MG63 (cell line): ENCODE results near the gene CD247. TPM values are rescaled to one million over a fixed set of nuclear protein-coding genes. Genes with fewer than 3 reads are reported as not detected.

Source experiments
- DNase-seq: peaks from one replicate; pipeline ENCODE4 v3.0.0-alpha.2; 2020
- H3K27me3 ChIP-seq: fragments of 250-450 bp; sonication (Bioruptor Pico); 2 replicates; pipeline ENCODE4 v1.5.1; 2020; ENCODE audit warnings: mild to moderate bottlenecking, moderate library complexity
- H3K36me3 ChIP-seq: fragments of 250-450 bp; sonication (Bioruptor Pico); 2 replicates; pipeline ENCODE4 v1.5.1; 2020; ENCODE audit warnings: mild to moderate bottlenecking, moderate library complexity
- H3K4me3 ChIP-seq: fragments of 250-450 bp; sonication (Bioruptor Pico); 2 replicates; pipeline ENCODE4 v1.5.1; 2020; ENCODE audit warnings: mild to moderate bottlenecking, moderate library complexity
- H3K9me3 ChIP-seq: fragments of 250-450 bp; sonication (Bioruptor Pico); 2 replicates; pipeline ENCODE4 v1.5.1; 2020; ENCODE audit warnings: mild to moderate bottlenecking, moderate library complexity
- total RNA-seq: library from RNA; depleted of rRNA; stranded (reverse); fragments of >200 nt; shearing (Covaris generic); gene quantifications from 2 replicates; pipeline ENCODE4 v1.2.3, GENCODE V29; 2014; ENCODE audit warnings: low replicate concordance

CD247 gene
- total RNA-seq, 1 experiment from 2014 or later = not detected

- Histone ChIP-seq H3K4me3 (no peak overlapping the region), H3K27me3 (no peaks in the 10 kb centered on the region), H3K9me3 (no peaks in the 10 kb centered on the region), H3K36me3 (no peaks in the 10 kb centered on the region)
- no peak for DNase-seq
These were observed 55.2 kb downstream of the CD247 start for GRCh38 chr1:167463080-167463479.

- no peak overlapping the region for H3K4me3 ChIP-seq
- DNase-seq = no peak
- H3K27me3 ChIP-seq = no peaks in the 10 kb centered on the region
- H3K9me3 ChIP-seq = no peaks in the 10 kb centered on the region
- no peaks in the 10 kb centered on the region for H3K36me3 ChIP-seq
These were observed 56.0 kb downstream of the CD247 start for GRCh38 chr1:167462341-167462740.

GRCh38 chr1:167460836-167461235, 57.5 kb downstream of the CD247 start:
- Histone ChIP-seq H3K4me3 (no peak overlapping the region), H3K36me3 (no peaks in the 10 kb centered on the region), H3K27me3 (no peaks in the 10 kb centered on the region), H3K9me3 (no peaks in the 10 kb centered on the region)
- DNase-seq = no peak

GRCh38 chr1:167457936-167458584, 60.3 kb downstream of the CD247 start:
- Histone ChIP-seq H3K9me3 (no peaks in the 10 kb centered on the region), H3K4me3 (no peak overlapping the region), H3K27me3 (no peaks in the 10 kb centered on the region), H3K36me3 (no peaks in the 10 kb centered on the region)
- DNase-seq = no peak

- Histone ChIP-seq H3K9me3 (no peaks in the 10 kb centered on the region), H3K4me3 (no peak overlapping the region), H3K27me3 (no peaks in the 10 kb centered on the region), H3K36me3 (no peaks in the 10 kb centered on the region)
- no peak for DNase-seq
These were observed 61.4 kb downstream of the CD247 start for GRCh38 chr1:167456926-167457325.

- DNase-seq = no peak
- Histone ChIP-seq H3K27me3 (no peaks in the 10 kb centered on the region), H3K36me3 (no peaks in the 10 kb centered on the region), H3K4me3 (no peak overlapping the region), H3K9me3 (no peaks in the 10 kb centered on the region)
These were observed 61.8 kb downstream of the CD247 start for GRCh38 chr1:167456524-167456923.

GRCh38 chr1:167455786-167456446, 62.4 kb downstream of the CD247 start:
- H3K4me3 ChIP-seq = peak overlapping the region; percentile 63
- DNase-seq = peak; percentile 15
- H3K9me3 ChIP-seq = no peaks in the 10 kb centered on the region
- H3K27me3 ChIP-seq = no peaks in the 10 kb centered on the region
- H3K36me3 ChIP-seq = no peaks in the 10 kb centered on the region

- H3K9me3 ChIP-seq = no peaks in the 10 kb centered on the region
- H3K27me3 ChIP-seq = no peaks in the 10 kb centered on the region
- peak; percentile 76 for DNase-seq
- no peaks in the 10 kb centered on the region for H3K36me3 ChIP-seq
- peak overlapping the region; percentile 63 for H3K4me3 ChIP-seq
These were observed 63.2 kb downstream of the CD247 start for GRCh38 chr1:167454894-167455785.

GRCh38 chr1:167454304-167454893, 63.9 kb downstream of the CD247 start:
- no peaks in the 10 kb centered on the region for H3K27me3 ChIP-seq
- peak overlapping the region; percentile 63 for H3K4me3 ChIP-seq
- no peaks in the 10 kb centered on the region for H3K36me3 ChIP-seq
- H3K9me3 ChIP-seq = no peaks in the 10 kb centered on the region
- no peak for DNase-seq

- no peaks in the 10 kb centered on the region for H3K36me3 ChIP-seq
- H3K27me3 ChIP-seq = no peaks in the 10 kb centered on the region
- no peak for DNase-seq
These were observed 65.2 kb downstream of the CD247 start for GRCh38 chr1:167453123-167453522.

GRCh38 chr1:167452483-167452882, 65.8 kb downstream of the CD247 start:
- Histone ChIP-seq H3K27me3 (no peaks in the 10 kb centered on the region), H3K36me3 (no peaks in the 10 kb centered on the region), H3K9me3 (no peaks in the 10 kb centered on the region), H3K4me3 (no peak overlapping the region)
- no peak for DNase-seq

More at GRCh38 chr1:167453123-167453522, 65.2 kb downstream of the CD247 start:
- H3K4me3 ChIP-seq = no peak overlapping the region
- H3K9me3 ChIP-seq = no peaks in the 10 kb centered on the region

- Histone ChIP-seq H3K36me3 (no peaks in the 10 kb centered on the region), H3K27me3 (no peaks in the 10 kb centered on the region), H3K9me3 (no peaks in the 10 kb centered on the region), H3K4me3 (no peak overlapping the region)
- no peak for DNase-seq
These were observed 67.5 kb downstream of the CD247 start for GRCh38 chr1:167450843-167451242.

- Histone ChIP-seq H3K36me3 (no peaks in the 10 kb centered on the region), H3K9me3 (no peaks in the 10 kb centered on the region), H3K4me3 (no peak overlapping the region), H3K27me3 (no peaks in the 10 kb centered on the region)
- DNase-seq = no peak
These were observed 70.7 kb downstream of the CD247 start for GRCh38 chr1:167447521-167448136.

GRCh38 chr1:167446966-167447365, 71.4 kb downstream of the CD247 start:
- Histone ChIP-seq H3K36me3 (no peaks in the 10 kb centered on the region), H3K4me3 (no peak overlapping the region), H3K27me3 (no peaks in the 10 kb centered on the region), H3K9me3 (no peaks in the 10 kb centered on the region)
- DNase-seq = no peak

- no peak for DNase-seq
- no peaks in the 10 kb centered on the region for H3K9me3 ChIP-seq
- no peaks in the 10 kb centered on the region for H3K36me3 ChIP-seq
- H3K27me3 ChIP-seq = peaks cover 2% of the 10 kb centered on the region; the same call in 1 of the 2 replicates
- no peak overlapping the region for H3K4me3 ChIP-seq
These were observed 74.6 kb downstream of the CD247 start for GRCh38 chr1:167443757-167444156.

GRCh38 chr1:167442854-167443565, 75.3 kb downstream of the CD247 start:
- DNase-seq = no peak
- Histone ChIP-seq H3K27me3 (peaks cover 2% of the 10 kb centered on the region; the same call in 1 of the 2 replicates), H3K4me3 (no peak overlapping the region), H3K9me3 (no peaks in the 10 kb centered on the region), H3K36me3 (no peaks in the 10 kb centered on the region)
